ENCODE measurements around the gene TCIRG1. TPM values are rescaled to one million over a fixed set of nuclear protein-coding genes. Genes with fewer than 3 reads are reported as not detected.

Gene TCIRG1
- total and polyA plus RNA-seq, 2 of the 13 experiments (the other 11 are each of a cell fraction or from before 2014, with no cell fraction given), result 48.0 to 69.6 TPM

GRCh38 chr11:68099474-68100405, 60.9 kb downstream of the TCIRG1 start (continued):
- TF ChIP-seq ZFP37 (CRISPR knock-in tag; IDR thresholded peaks at IDR 0.05; ENCODE audit: borderline replicate concordance), result no peak
- TF ChIP-seq TAF15 (IDR thresholded peaks at IDR 0.05; ENCODE audit: low read depth, low read length, poor library complexity, severe bottlenecking), result no peak
- TF ChIP-seq SRF (IDR thresholded peaks at IDR 0.05; ENCODE audit: low read depth, low read length), result no peak
- TF ChIP-seq CHCHD3 (CRISPR knock-in tag; IDR thresholded peaks at IDR 0.05), result no peak
- TF ChIP-seq ETV6 (CRISPR knock-in tag; conservative IDR thresholded peaks at IDR 0.05), result 0 out of 2 replicates have a peak, but pooled peaks have one; percentile 36
- TF ChIP-seq SNAPC4 (CRISPR knock-in tag; IDR thresholded peaks at IDR 0.05), result no peak
- TF ChIP-seq CBX2 (IDR thresholded peaks at IDR 0.05; ENCODE audit: low read depth, low read length), result no peak
- TF ChIP-seq CBX2 (CRISPR knock-in tag; IDR thresholded peaks at IDR 0.05; ENCODE audit: low read depth), result no peak
- TF ChIP-seq THAP8 (CRISPR knock-in tag; IDR thresholded peaks at IDR 0.05; ENCODE audit: borderline replicate concordance), result no peak
- no peak for TF ChIP-seq ZNF746 (CRISPR knock-in tag; IDR thresholded peaks at IDR 0.05)
- 0 out of 2 replicates have a peak, but pooled peaks have one; percentile 11 for TF ChIP-seq HHEX (CRISPR knock-in tag; IDR thresholded peaks at IDR 0.05)
- TF ChIP-seq KDM3A (CRISPR knock-in tag; IDR thresholded peaks at IDR 0.05; ENCODE audit: low read depth), result no peak
- TF ChIP-seq ZNF331 (CRISPR knock-in tag; IDR thresholded peaks at IDR 0.05), result peak; percentile 71; the same call in 1 of the 2 replicates
- no peak for TF ChIP-seq NR1H2 (CRISPR knock-in tag; IDR thresholded peaks at IDR 0.05; ENCODE audit: borderline replicate concordance, low read depth)
- TF ChIP-seq ZNF670 (CRISPR knock-in tag; IDR thresholded peaks at IDR 0.05; ENCODE audit: borderline replicate concordance), result no peak
- no peak for TF ChIP-seq MAFF (IDR thresholded peaks at IDR 0.05; ENCODE audit: low read depth, low read length)
- TF ChIP-seq ZNF484 (CRISPR knock-in tag; IDR thresholded peaks at IDR 0.05; ENCODE audit: borderline replicate concordance, low read depth), result no peak
- TF ChIP-seq NR3C1 (CRISPR knock-in tag; IDR thresholded peaks at IDR 0.05), result no peak
- no peak for TF ChIP-seq ZNF549 (CRISPR knock-in tag; IDR thresholded peaks at IDR 0.05)
- no peak for TF ChIP-seq ZSCAN5A (CRISPR knock-in tag; IDR thresholded peaks at IDR 0.05; ENCODE audit: borderline replicate concordance)
- no peak for TF ChIP-seq ZNF891 (CRISPR knock-in tag; IDR thresholded peaks at IDR 0.05)
- TF ChIP-seq ZNF430 (CRISPR knock-in tag; IDR thresholded peaks at IDR 0.05), result 0 out of 2 replicates have a peak, but pooled peaks have one; percentile 29
- TF ChIP-seq ZFP36L1 (CRISPR knock-in tag; IDR thresholded peaks at IDR 0.05), result peak; percentile 31; the same call in 1 of the 2 replicates
- TF ChIP-seq FOXC1 (CRISPR knock-in tag; IDR thresholded peaks at IDR 0.05; ENCODE audit: borderline replicate concordance), result no peak

Data from HepG2 (cell line).